Activated B cell treated with CpG ODN at 0.5 μM for 24 hours (primary cell): Measurements from ENCODE around the gene OSBPL7. TPM values are rescaled to one million over a fixed set of nuclear protein-coding genes. Genes with fewer than 3 reads are reported as not detected.
A peak's percentile ranks its signal among the peaks of the same experiment; 100 is the strongest.

Source experiments
- ATAC-seq: fragments of 200-7000 bp; cut with Tn5 transposase; one replicate; pipeline ENCODE4 v1.10.0; 2021; ENCODE audit warnings: low read depth, mild to moderate bottlenecking, moderate library complexity
- CTCF ChIA-PET: fragments of 350-600 bp; sonication (Branson Sonifier 250); formaldehyde crosslinking; loops from one replicate; lab custom pipeline; 2021; ENCODE audit warnings: antibody characterized with exemption; lab: Charles Lee
- POLR2A ChIA-PET: fragments of 350-600 bp; sonication (Branson Sonifier 250); formaldehyde crosslinking; loops from one replicate; lab custom pipeline; 2021; ENCODE audit warnings: antibody characterized with exemption; lab: Charles Lee
- DNase-seq: peaks from one replicate; pipeline ENCODE4 v3.0.0; 2022
- H3K27ac Mint-ChIP-seq: one replicate; pipeline ENCODE4 v1.8.0; 2020; ENCODE audit warnings: mixed read lengths
- H3K27me3 Mint-ChIP-seq: one replicate; pipeline ENCODE4 v1.8.0; 2021; ENCODE audit warnings: mixed read lengths
- H3K36me3 Mint-ChIP-seq: one replicate; pipeline ENCODE4 v1.8.0; 2021; ENCODE audit warnings: low read depth, mixed read lengths
- H3K4me1 Mint-ChIP-seq: one replicate; pipeline ENCODE4 v1.8.0; 2021; ENCODE audit warnings: mixed read lengths
- H3K4me3 Mint-ChIP-seq: one replicate; pipeline ENCODE4 v1.8.0; 2020; ENCODE audit warnings: mild to moderate bottlenecking, mixed read lengths
- H3K9me3 Mint-ChIP-seq: one replicate; pipeline ENCODE4 v1.8.0; 2020; ENCODE audit warnings: mixed read lengths
- intact Hi-C: fragments of 100-400 bp; cut with micrococcal nuclease; formaldehyde crosslinking; loops from one replicate; pipeline ENCODE4 v1.15.1; 2024
- total RNA-seq: library from RNA; stranded (reverse); gene quantifications from 2 replicates; pipeline ENCODE4 v1.2.3, GENCODE V29; 2022
- TF ChIP-seq, protein P1 (sequence below): fragments of 200-600 bp; IDR thresholded peaks from one replicate; pipeline ENCODE4 v1.8.0; 2022; ENCODE audit warnings: antibody characterized with exemption, mild to moderate bottlenecking

Gene OSBPL7
- total RNA-seq, 1 donor from 2014 or later: 34.4 TPM

DNA sequence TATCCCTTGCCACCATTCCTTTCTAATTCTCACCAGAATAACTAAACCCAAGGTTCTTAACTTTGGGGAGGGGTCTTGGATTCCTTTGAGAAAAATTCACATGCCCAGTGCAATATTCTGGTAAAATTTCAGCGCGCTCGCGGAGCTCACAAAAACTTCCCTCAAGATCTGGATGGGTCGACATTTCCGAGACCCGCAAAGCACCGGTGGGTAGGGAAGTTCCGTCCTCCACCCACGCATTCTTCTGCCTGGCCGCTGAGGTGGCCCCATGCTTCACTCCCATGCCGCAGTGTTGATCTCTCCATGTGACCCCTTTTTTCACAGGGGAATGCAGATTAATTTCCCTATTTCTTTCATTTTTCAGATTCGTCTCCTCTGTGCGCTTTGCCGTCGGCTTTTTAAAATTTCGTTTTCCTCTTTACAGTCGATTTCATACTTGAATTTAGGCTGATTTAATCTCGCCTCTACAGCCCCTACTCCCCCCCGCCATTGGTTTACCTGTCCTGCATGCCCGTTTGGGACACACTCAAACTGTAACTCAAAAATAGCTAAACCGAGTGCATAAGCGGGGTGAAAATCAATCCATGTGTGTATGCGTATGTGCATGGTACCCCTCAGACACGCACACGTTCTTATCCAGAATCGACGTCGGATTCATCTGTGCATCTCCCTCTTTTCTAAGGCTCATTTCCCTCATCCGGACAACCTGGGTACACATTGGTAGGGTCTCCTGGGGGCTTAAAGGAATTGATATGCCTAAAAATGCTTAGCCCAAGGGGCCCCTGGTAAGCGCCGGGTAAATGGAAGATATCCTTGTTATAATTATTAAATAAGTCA, 30.7 kb upstream of the OSBPL7 start:
- DNase-seq (no peak), ATAC-seq (peak; percentile 36)
- H3K4me1 Mint-ChIP-seq: peaks cover 20% of the 10 kb centered on the region
- POLR2A ChIA-PET: interaction anchor here (1.4 to 2.4 kb wide), 2 partner anchors 21 to 43 kb away, joined by 5 to 16 read pairs; partner anchors contain the start of genes LRRC46, MRPL10 and SP2
- H3K27ac Mint-ChIP-seq: no peak overlapping the region
- H3K9me3 Mint-ChIP-seq: no peaks in the 10 kb centered on the region
- peak overlapping the region; percentile 61 for H3K4me3 Mint-ChIP-seq
- intact Hi-C loops: no loop called here
- no peaks in the 10 kb centered on the region for H3K36me3 Mint-ChIP-seq
- TF ChIP-seq, protein P1, sequence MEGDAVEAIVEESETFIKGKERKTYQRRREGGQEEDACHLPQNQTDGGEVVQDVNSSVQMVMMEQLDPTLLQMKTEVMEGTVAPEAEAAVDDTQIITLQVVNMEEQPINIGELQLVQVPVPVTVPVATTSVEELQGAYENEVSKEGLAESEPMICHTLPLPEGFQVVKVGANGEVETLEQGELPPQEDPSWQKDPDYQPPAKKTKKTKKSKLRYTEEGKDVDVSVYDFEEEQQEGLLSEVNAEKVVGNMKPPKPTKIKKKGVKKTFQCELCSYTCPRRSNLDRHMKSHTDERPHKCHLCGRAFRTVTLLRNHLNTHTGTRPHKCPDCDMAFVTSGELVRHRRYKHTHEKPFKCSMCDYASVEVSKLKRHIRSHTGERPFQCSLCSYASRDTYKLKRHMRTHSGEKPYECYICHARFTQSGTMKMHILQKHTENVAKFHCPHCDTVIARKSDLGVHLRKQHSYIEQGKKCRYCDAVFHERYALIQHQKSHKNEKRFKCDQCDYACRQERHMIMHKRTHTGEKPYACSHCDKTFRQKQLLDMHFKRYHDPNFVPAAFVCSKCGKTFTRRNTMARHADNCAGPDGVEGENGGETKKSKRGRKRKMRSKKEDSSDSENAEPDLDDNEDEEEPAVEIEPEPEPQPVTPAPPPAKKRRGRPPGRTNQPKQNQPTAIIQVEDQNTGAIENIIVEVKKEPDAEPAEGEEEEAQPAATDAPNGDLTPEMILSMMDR: no peak
- CTCF ChIA-PET: interaction anchor here (1.3 kb wide), 1 partner anchor 11 kb away, joined by 3 read pairs; the partner anchor contains the start of gene SCRN2
- H3K27me3 Mint-ChIP-seq: peaks cover 80% of the 10 kb centered on the region

DNA sequence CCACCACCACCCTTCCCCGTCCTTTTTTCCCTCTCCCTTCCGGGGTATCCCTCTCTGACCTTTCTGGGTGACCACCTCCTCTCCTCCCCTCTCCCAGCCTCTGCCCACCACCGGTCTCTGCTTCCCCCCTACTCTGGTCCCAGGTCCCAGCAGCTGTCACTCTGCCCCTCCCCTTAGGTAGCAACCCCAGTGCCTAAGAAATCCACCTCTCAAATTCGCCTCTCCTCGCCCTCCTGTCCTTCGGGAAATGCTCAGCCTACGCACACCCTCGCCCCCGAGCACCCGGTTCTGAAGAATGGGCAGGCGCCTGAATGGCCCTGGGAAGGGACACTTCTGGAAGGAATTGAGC, 30.1 kb upstream of the OSBPL7 start:
- intact Hi-C loops: loop anchor here (1.0 kb wide), 1 partner anchor 8 kb away; no protein-coding TSS in a partner anchor
- CTCF ChIA-PET: no interaction called here
- H3K27ac Mint-ChIP-seq: no peak overlapping the region
- ATAC-seq (no peak), DNase-seq (no peak)
- H3K9me3 Mint-ChIP-seq: no peaks in the 10 kb centered on the region
- peaks cover 25% of the 10 kb centered on the region for H3K4me1 Mint-ChIP-seq
- H3K36me3 Mint-ChIP-seq: no peaks in the 10 kb centered on the region
- H3K27me3 Mint-ChIP-seq: peaks cover 79% of the 10 kb centered on the region
- TF ChIP-seq, protein P1: no peak
- peak overlapping the region; percentile 61 for H3K4me3 Mint-ChIP-seq
- POLR2A ChIA-PET: interaction anchor here (1.4 to 2.4 kb wide), 2 partner anchors 21 to 43 kb away, joined by 5 to 16 read pairs; partner anchors contain the start of genes LRRC46, MRPL10 and SP2

GRCh38 chr17:47850692-47851573, 29.3 kb upstream of the OSBPL7 start, which contains the start of gene SP6:
Gene SP6, minus strand, starts transcription at chr17:47851163. Its CDS starts 2,734 bp downstream, at chr17:47848429.
- CTCF ChIA-PET: interaction anchor here (1.1 to 1.9 kb wide), 2 partner anchors 10 to 39 kb away, joined by 4 to 6 read pairs; partner anchors contain the start of gene SCRN2
- intact Hi-C loops: loop anchor here (1.0 kb wide), 1 partner anchor 8 kb away; no protein-coding TSS in a partner anchor

GRCh38 chr17:47850373-47850691, 28.7 kb upstream of the OSBPL7 start:
- CTCF ChIA-PET: interaction anchor here (1.1 to 3.9 kb wide), 3 partner anchors 9 to 39 kb away, joined by 4 to 29 read pairs (median 6); partner anchors contain the start of gene SCRN2
- H3K27me3 Mint-ChIP-seq: peaks cover 69% of the 10 kb centered on the region
- DNase-seq: no peak
- no peaks in the 10 kb centered on the region for H3K9me3 Mint-ChIP-seq
- no peak for ATAC-seq
- no peaks in the 10 kb centered on the region for H3K36me3 Mint-ChIP-seq
- POLR2A ChIA-PET: interaction anchor here (2.2 to 2.4 kb wide), 2 partner anchors 19 to 45 kb away, joined by 6 to 16 read pairs; partner anchors contain the start of genes LRRC46, MRPL10 and SP2
- peak overlapping the region; percentile 50 for H3K4me3 Mint-ChIP-seq
- H3K27ac Mint-ChIP-seq: no peak overlapping the region
- intact Hi-C loops: no loop called here
- H3K4me1 Mint-ChIP-seq: peaks cover 25% of the 10 kb centered on the region
- TF ChIP-seq, protein P1: no peak

More at GRCh38 chr17:47850692-47851573, 29.3 kb upstream of the OSBPL7 start, which contains the start of gene SP6:
- TF ChIP-seq, protein P1: no peak
- Mint-ChIP-seq H3K9me3 (no peaks in the 10 kb centered on the region), H3K4me1 (peaks cover 25% of the 10 kb centered on the region), H3K27ac (no peak within 1 kb of the TSS), H3K27me3 (peaks cover 73% of the 10 kb centered on the region), H3K4me3 (peak within 1 kb of the TSS; percentile 61), H3K36me3 (no peaks in the 10 kb centered on the region)
- ATAC-seq (peak; percentile 89), DNase-seq (peak; percentile 51)
- POLR2A ChIA-PET: interaction anchor here (0.7 to 2.4 kb wide), 3 partner anchors 20 to 199 kb away, joined by 5 to 16 read pairs (median 6); partner anchors contain the start of genes LRRC46, MRPL10 and SP2
